ENCODE data around the gene ALS2CL. TPM values are rescaled to one million over a fixed set of nuclear protein-coding genes. Genes with fewer than 3 reads are reported as not detected.
A peak's percentile ranks its signal among the peaks of the same experiment; 100 is the strongest.

Gene ALS2CL
- total RNA-seq, 4 donors from 2014 or later, result 3.7 to 30.6 (median 6.7) TPM

- no peak for TF ChIP-seq CTCF (IDR thresholded peaks at IDR 0.05)
- no peak for ATAC-seq (ENCODE audit: low FRiP score)
- no peak for DNase-seq (ENCODE audit: low spot score)
These were observed 50.5 kb downstream of the ALS2CL start for GRCh38 chr3:46642971-46643370.

- no peak for TF ChIP-seq CTCF (IDR thresholded peaks at IDR 0.05)
- ATAC-seq (ENCODE audit: low FRiP score), result no peak
- DNase-seq (ENCODE audit: low spot score), result no peak
These were observed 52.6 kb downstream of the ALS2CL start for GRCh38 chr3:46640927-46641326.

- no peak for TF ChIP-seq CTCF (IDR thresholded peaks at IDR 0.05)
- DNase-seq (ENCODE audit: low spot score) (no peak), ATAC-seq (ENCODE audit: low FRiP score) (no peak)
These were observed 54.3 kb downstream of the ALS2CL start for GRCh38 chr3:46639221-46639620.

GRCh38 chr3:46634856-46635255 is 58.6 kb downstream of the ALS2CL start:
- ATAC-seq (ENCODE audit: low FRiP score) (no peak), DNase-seq (ENCODE audit: low spot score) (no peak)
- no peak for TF ChIP-seq CTCF (IDR thresholded peaks at IDR 0.05)

GRCh38 chr3:46632792-46633191 is 60.7 kb downstream of the ALS2CL start:
- no peak for TF ChIP-seq CTCF (IDR thresholded peaks at IDR 0.05)
- no peak for ATAC-seq (ENCODE audit: low FRiP score)
- DNase-seq (ENCODE audit: low spot score), result no peak

GRCh38 chr3:46629551-46630517 is 63.6 kb downstream of the ALS2CL start:
- DNase-seq (ENCODE audit: low spot score), result no peak
- peak in 2 of 3 donors; percentile 57 to 84 for TF ChIP-seq CTCF (IDR thresholded peaks at IDR 0.05)
- peak; percentile 93 for ATAC-seq (ENCODE audit: low FRiP score)

GRCh38 chr3:46628901-46629369 is 64.5 kb downstream of the ALS2CL start:
- DNase-seq (ENCODE audit: low spot score), result no peak
- TF ChIP-seq CTCF (IDR thresholded peaks at IDR 0.05), result no peak
- no peak for ATAC-seq (ENCODE audit: low FRiP score)
